Kidney epithelial cell (primary cell): ENCODE measurements around the gene HMGN2. TPM values are rescaled to one million over a fixed set of nuclear protein-coding genes. Genes with fewer than 3 reads are reported as not detected.
A peak's percentile ranks its signal among the peaks of the same experiment; 100 is the strongest.

Source experiments
- DNase-seq: peaks from one replicate; pipeline ENCODE4 v3.0.0-alpha.2; 2010; ENCODE audit warnings: low read depth
- H3K27me3 ChIP-seq: 2 replicates; pipeline ENCODE4 v1.6.0; 2011; ENCODE audit warnings: low read length; ENCODE audit not compliant: control insufficient read depth, insufficient read depth
- H3K36me3 ChIP-seq: 2 replicates; pipeline ENCODE4 v1.5.1; 2011; ENCODE audit warnings: low read length; ENCODE audit not compliant: control insufficient read depth, insufficient read depth
- H3K4me3 ChIP-seq: 2 replicates; pipeline ENCODE4 v1.5.1; 2011; ENCODE audit warnings: low read depth, mild to moderate bottlenecking, control low read depth, low read length
- total RNA-seq: library from RNA; depleted of rRNA; stranded (reverse); fragments of >200 nt; gene quantifications from 2 replicates; pipeline ENCODE4 v1.2.3, GENCODE V29; 2015
- TF ChIP-seq, protein P1 (sequence below): IDR thresholded peaks from 2 replicates; pipeline ENCODE4 v1.5.1; 2011; ENCODE audit warnings: mild to moderate bottlenecking, moderate library complexity, low read length, control low read depth, inconsistent platforms; ENCODE audit not compliant: insufficient read depth, poor library complexity, severe bottlenecking

The HMGN2 gene
- total RNA-seq, 1 donor from 2014 or later = 126 TPM

DNA sequence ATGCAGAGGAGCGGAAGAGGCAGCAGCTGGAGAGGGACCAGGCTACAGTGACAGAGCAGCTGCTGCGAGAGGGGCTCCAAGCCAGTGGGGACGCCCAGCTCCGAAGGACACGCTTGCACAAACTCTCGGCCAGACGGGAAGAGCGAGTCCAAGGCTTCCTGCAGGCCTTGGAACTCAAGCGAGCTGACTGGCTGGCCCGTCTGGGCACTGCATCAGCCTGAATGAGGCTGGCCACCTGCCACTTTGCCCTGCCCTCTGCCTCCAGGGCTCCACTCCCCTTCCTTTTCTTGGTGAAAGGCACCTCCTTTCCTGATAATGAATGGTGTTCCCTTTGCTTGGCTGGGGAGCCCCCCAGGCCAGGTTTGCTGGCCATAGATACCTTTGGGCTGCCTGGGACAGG is 3.3 kb upstream of the HMGN2 start:
- TF ChIP-seq, protein P1, sequence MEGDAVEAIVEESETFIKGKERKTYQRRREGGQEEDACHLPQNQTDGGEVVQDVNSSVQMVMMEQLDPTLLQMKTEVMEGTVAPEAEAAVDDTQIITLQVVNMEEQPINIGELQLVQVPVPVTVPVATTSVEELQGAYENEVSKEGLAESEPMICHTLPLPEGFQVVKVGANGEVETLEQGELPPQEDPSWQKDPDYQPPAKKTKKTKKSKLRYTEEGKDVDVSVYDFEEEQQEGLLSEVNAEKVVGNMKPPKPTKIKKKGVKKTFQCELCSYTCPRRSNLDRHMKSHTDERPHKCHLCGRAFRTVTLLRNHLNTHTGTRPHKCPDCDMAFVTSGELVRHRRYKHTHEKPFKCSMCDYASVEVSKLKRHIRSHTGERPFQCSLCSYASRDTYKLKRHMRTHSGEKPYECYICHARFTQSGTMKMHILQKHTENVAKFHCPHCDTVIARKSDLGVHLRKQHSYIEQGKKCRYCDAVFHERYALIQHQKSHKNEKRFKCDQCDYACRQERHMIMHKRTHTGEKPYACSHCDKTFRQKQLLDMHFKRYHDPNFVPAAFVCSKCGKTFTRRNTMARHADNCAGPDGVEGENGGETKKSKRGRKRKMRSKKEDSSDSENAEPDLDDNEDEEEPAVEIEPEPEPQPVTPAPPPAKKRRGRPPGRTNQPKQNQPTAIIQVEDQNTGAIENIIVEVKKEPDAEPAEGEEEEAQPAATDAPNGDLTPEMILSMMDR = no peak
- no peak for DNase-seq
- peaks cover 6% of the 10 kb centered on the region for H3K36me3 ChIP-seq

DNA sequence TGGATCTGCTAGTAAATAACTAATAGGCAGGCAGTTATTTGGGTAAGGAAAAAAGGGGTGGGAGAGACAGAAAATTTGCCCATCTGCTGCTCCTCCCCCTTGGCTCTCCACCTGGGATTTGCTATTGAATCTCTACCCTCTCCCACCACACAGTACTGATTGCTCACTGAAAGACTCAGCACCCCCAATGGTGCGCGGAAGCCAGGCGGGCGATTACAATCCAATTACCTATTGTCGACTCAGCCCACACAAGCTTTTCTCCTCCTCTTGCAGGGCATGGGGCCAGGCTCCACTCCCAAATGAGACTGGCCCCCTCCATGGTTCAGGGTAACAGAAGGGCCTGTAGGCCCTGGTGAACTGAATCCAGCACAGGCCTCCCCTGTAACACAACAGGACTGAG is 2.7 kb upstream of the HMGN2 start:
- Histone ChIP-seq H3K4me3 (no peak overlapping the region), H3K36me3 (peaks cover 6% of the 10 kb centered on the region), H3K27me3 (no peaks in the 10 kb centered on the region)
- TF ChIP-seq, protein P1 = no peak
- no peak for DNase-seq

More for the DNA sequence above, 3.3 kb upstream of the HMGN2 start:
- Histone ChIP-seq H3K4me3 (no peak overlapping the region), H3K27me3 (no peaks in the 10 kb centered on the region)

GRCh38 chr1:26470878-26471497 is 1.3 kb upstream of the HMGN2 start:
- Histone ChIP-seq H3K4me3 (peak overlapping the region; percentile 76), H3K36me3 (peaks cover 6% of the 10 kb centered on the region), H3K27me3 (no peaks in the 10 kb centered on the region)
- TF ChIP-seq, protein P1 = no peak
- DNase-seq = no peak

DNA sequence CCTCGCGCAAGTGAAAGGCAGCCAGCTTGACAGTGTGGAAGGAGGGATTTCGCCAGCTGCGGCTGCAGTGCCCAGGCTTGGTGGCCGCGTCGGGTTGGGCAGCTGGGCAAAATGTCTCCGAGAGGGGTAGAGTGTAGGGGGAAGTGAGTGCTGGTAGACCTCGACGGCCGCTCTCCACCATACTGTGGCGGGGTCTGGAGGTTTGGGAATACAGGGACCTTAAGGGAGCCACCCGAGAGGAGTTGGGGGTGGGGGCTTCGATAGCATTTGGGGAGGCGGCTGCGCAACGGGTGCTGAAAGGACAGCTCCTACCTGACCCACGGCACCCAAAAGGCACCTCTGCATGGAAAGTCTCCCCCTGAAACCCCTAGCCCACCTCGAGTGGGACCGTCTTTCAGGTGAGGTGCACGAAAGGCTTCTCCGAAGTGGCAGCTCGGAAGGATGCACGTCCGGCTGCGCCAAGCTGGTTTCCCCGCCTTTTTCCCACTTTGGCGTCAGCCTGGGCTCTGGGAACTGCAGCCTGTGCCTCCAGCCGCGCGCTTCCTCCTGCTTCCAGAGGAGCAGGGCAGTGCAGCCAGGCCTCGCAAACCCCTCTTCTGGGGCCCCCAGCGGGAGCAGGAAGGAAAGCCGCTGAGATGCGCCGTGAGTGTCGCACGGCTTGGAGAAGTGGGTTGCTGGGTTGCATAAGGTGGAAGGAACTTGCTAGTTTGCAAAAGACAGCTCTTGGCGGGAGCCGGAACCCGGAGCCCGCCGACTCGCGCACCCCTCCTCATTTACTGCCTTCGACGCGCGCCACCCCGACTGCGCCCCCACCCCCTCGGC is 531 bp upstream of the HMGN2 start:
- Histone ChIP-seq H3K27me3 (no peaks in the 10 kb centered on the region), H3K4me3 (peak overlapping the region; percentile 76), H3K36me3 (peaks cover 4% of the 10 kb centered on the region)
- TF ChIP-seq, protein P1 = no peak
- peak; percentile 25 for DNase-seq

DNA sequence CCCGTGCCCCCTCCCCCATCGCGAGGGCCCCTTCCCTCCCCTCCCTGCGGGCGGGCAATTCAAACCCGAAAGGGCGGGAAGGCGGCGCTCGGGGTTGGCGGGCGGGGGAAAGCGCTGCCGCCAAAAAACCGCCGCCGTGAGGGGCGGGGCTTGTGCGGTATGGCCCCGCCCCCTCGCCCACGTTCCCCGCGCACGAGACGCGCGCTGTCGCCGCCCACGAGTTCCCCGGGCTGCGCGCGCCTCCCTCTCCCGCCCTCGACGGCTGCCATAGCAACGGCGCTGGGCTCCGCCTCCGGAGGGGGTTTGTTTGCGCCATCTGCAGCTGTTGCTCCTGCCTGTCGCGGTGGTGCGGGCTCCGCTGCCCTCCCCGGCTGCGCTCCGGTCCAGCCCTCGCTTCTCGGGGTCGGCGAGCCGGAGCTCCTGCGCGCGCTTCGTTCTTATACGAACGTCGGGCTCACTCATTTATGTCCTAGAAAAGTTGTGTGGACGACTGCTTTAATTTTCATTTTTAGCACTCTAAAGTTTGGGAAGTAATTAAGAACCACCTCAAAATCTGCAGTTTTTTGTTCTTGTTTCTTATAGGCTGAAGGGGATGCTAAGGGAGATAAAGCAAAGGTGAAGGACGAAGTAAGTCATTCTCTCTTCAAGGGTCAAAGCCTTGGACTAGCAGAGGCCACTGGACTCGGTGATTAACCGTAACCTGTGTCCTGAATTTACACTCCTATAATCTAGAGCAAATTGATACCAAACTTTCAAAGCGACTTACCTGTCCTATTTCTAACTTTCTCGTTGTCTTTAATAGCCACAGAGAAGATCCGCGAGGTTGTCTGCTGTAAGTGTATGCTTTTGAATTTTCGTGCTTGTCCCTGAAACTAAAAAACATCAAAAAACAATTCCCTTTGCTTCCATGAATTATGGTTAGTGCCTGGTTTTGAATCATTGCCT is 933 bp downstream of the HMGN2 start:
- Histone ChIP-seq H3K27me3 (no peaks in the 10 kb centered on the region), H3K36me3 (peaks cover 4% of the 10 kb centered on the region), H3K4me3 (peak overlapping the region; percentile 76)
- TF ChIP-seq, protein P1 = no peak
- DNase-seq = peak; percentile 49
